Measurements from ENCODE around the gene ATP1A2. TPM values are rescaled to one million over a fixed set of nuclear protein-coding genes. Genes with fewer than 3 reads are reported as not detected.

ATP1A2 gene
- total and polyA plus RNA-seq, 2 of the 8 experiments (the other 6 are each of a cell fraction or from before 2014, with no cell fraction given), result 39.7 to 40.8 TPM

DNA sequence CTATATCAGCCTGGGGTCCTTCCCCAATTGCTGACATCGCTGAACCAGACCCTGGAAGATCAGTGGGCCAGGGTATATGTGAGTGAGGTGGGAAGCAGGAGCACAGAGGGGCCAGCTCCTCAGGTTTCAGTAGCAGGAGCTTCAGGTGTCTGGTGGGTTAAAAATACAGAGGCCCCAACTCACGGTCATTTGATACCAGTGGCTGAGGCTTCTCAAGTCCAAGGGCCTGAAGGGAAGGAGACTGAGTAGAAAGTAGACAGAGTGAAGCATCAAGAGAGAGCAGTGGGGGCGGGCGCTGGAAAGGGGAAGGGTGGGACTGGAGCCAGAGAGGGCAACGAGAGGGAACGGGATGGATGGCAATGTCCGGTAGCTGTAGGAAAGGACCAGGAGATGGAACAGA lies 72.8 kb downstream of the ATP1A2 start:
- no peak overlapping the region for H2AK5ac ChIP-seq (ENCODE audit: low read depth, low read length)
- H3K4me3 ChIP-seq (ENCODE audit: extremely low read depth in 1 of 4, insufficient read depth in 2 of 4, low read depth in 3 of 4, low read length in 4 of 4), result no peak overlapping the region
- CTCF ChIA-PET (ENCODE audit: partially characterized antibody), result interaction anchor here (0.5 to 8.6 kb wide), 10 partner anchors 16 to 189 kb away, joined by 3 to 195 read pairs (median 44); partner anchors contain the start of genes ATP1A4 and PEA15
- H3K36me3 ChIP-seq (ENCODE audit: control insufficient read depth in 2 of 4, insufficient read depth in 4 of 4, low read length in 3 of 4), result no peaks in the 10 kb centered on the region
- no peak overlapping the region for H2BK15ac ChIP-seq (ENCODE audit: low read length)
- no peaks in the 10 kb centered on the region for H3K23me2 ChIP-seq (ENCODE audit: low read depth, low read length)
- H3K9ac ChIP-seq (replicated peaks in 1 of 4; ENCODE audit: extremely low read depth in 1 of 4, low read depth in 3 of 4, low read length in 3 of 4), result no peak overlapping the region
- no peak overlapping the region for H3K23ac ChIP-seq (ENCODE audit: insufficient read length)
- no peak overlapping the region for H3K18ac ChIP-seq (ENCODE audit: extremely low read depth, low read length)
- H3K14ac ChIP-seq (ENCODE audit: insufficient read length), result no peak overlapping the region
- H3K27ac ChIP-seq (ENCODE audit: low read depth, low read length), result no peak overlapping the region
- H4K5ac ChIP-seq (ENCODE audit: insufficient read length, low read depth, low read length), result no peak overlapping the region
- FAIRE-seq (no peak), DNase-seq (ENCODE audit: low read depth in 1 of 2, low spot score in 2 of 2) (no peak)
- H2BK120ac ChIP-seq (replicated peaks; ENCODE audit: low read depth, low read length), result no peak overlapping the region
- no peak overlapping the region for H2BK5ac ChIP-seq (ENCODE audit: low read depth, low read length)
- H3K4ac ChIP-seq (replicated peaks; ENCODE audit: insufficient read length, low read depth, low read length), result no peak overlapping the region
- TF ChIP-seq SIX5 (IDR thresholded peaks at IDR 0.05; ENCODE audit: low read depth, low read length), result no peak
- TF ChIP-seq SP4 (IDR thresholded peaks at IDR 0.05; ENCODE audit: low read length), result no peak
- TF ChIP-seq ZNF274 (IDR thresholded peaks at IDR 0.05; ENCODE audit: borderline replicate concordance, extremely low read depth, low read length), result no peak
- no peak for TF ChIP-seq SP1 (IDR thresholded peaks at IDR 0.05; ENCODE audit: low read depth, low read length)
- no peak for TF ChIP-seq JUN (IDR thresholded peaks at IDR 0.05; ENCODE audit: low read depth, low read length)
- no peak for TF ChIP-seq E2F6 (IDR thresholded peaks at IDR 0.05)
- no peak for TF ChIP-seq RAD21 (IDR thresholded peaks at IDR 0.05 in 1 of 2, conservative IDR thresholded peaks at IDR 0.05 in 1 of 2; ENCODE audit: low read depth in 2 of 2, low read length in 2 of 2)
- TF ChIP-seq SIN3A (conservative IDR thresholded peaks at IDR 0.05 in 1 of 2, IDR thresholded peaks at IDR 0.05 in 1 of 2; ENCODE audit: low read depth in 1 of 2, low read length in 2 of 2), result no peak
- no peak for TF ChIP-seq TAF1 (IDR thresholded peaks at IDR 0.05; ENCODE audit: low read depth, low read length)
- TF ChIP-seq BACH1 (IDR thresholded peaks at IDR 0.05; ENCODE audit: low read length), result no peak
- TF ChIP-seq, protein P1, sequence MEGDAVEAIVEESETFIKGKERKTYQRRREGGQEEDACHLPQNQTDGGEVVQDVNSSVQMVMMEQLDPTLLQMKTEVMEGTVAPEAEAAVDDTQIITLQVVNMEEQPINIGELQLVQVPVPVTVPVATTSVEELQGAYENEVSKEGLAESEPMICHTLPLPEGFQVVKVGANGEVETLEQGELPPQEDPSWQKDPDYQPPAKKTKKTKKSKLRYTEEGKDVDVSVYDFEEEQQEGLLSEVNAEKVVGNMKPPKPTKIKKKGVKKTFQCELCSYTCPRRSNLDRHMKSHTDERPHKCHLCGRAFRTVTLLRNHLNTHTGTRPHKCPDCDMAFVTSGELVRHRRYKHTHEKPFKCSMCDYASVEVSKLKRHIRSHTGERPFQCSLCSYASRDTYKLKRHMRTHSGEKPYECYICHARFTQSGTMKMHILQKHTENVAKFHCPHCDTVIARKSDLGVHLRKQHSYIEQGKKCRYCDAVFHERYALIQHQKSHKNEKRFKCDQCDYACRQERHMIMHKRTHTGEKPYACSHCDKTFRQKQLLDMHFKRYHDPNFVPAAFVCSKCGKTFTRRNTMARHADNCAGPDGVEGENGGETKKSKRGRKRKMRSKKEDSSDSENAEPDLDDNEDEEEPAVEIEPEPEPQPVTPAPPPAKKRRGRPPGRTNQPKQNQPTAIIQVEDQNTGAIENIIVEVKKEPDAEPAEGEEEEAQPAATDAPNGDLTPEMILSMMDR (IDR thresholded peaks at IDR 0.05; ENCODE audit: control extremely low read depth in 1 of 3, insufficient read depth in 1 of 3, low read depth in 1 of 3, low read length in 3 of 3), result no peak
- no peak overlapping the region for H3K56ac ChIP-seq (replicated peaks; ENCODE audit: insufficient read length, low read depth, low read length)
- H3K79me2 ChIP-seq (ENCODE audit: control insufficient read depth in 1 of 2, insufficient read depth in 2 of 2, low read length in 2 of 2), result no peaks in the 10 kb centered on the region
- POLR2A ChIA-PET (ENCODE audit: partially characterized antibody), result interaction anchor here (0.8 to 5.9 kb wide), 4 partner anchors 19 to 122 kb away, joined by 3 to 61 read pairs (median 3); partner anchors contain the start of gene PEA15
- H3K4me2 ChIP-seq (ENCODE audit: insufficient read depth in 1 of 2, low read depth in 2 of 2, low read length in 2 of 2), result no peak overlapping the region
- no peaks in the 10 kb centered on the region for H4K20me1 ChIP-seq (replicated peaks in 1 of 2; ENCODE audit: control insufficient read depth in 1 of 2, insufficient read depth in 2 of 2, low read length in 2 of 2)
- 86% methylated on average over 7 of the region's 7 CpGs; no CpG with 5 or more reads in 1 of the 2 experiments for WGBS, 2 experiments (ENCODE audit: extremely low coverage in 1 of 2, insufficient coverage in 1 of 2, insufficient read length in 1 of 2, insufficient replicate concordance in 2 of 2, low coverage in 1 of 2, low lambda C conversion rate in 2 of 2, missing lambda C conversion rate in 1 of 2)
- H3K79me1 ChIP-seq (ENCODE audit: low read depth, low read length), result no peaks in the 10 kb centered on the region
- H4K8ac ChIP-seq (ENCODE audit: extremely low read depth, insufficient read depth, low read length), result no peak overlapping the region
- peaks cover 0 to 19% (median 5%) of the 10 kb centered on the region in 4 experiments; a peak in 5 of 7 replicates for H3K4me1 ChIP-seq (replicated peaks in 1 of 4; ENCODE audit: control insufficient read depth in 3 of 4, insufficient read depth in 4 of 4, low read length in 3 of 4)
- H2BK12ac ChIP-seq (ENCODE audit: low read depth, low read length), result no peak overlapping the region; the same call in 1 of the 2 replicates
- no peaks in the 10 kb centered on the region for H3K9me3 ChIP-seq (ENCODE audit: insufficient read depth in 2 of 2, low read depth in 1 of 2, low read length in 1 of 2)
- H2AFZ ChIP-seq (ENCODE audit: low read length), result no peak overlapping the region
- no peak overlapping the region for H4K91ac ChIP-seq (replicated peaks; ENCODE audit: insufficient read length, low read length)
- no peaks in the 10 kb centered on the region for H3K27me3 ChIP-seq (replicated peaks in 1 of 4; ENCODE audit: control insufficient read depth in 3 of 4, extremely low read depth in 1 of 4, insufficient read depth in 3 of 4, low read length in 3 of 4)
- H2BK20ac ChIP-seq (ENCODE audit: low read length), result no peak overlapping the region
